Measurements from ENCODE around the gene RHOH. TPM values are rescaled to one million over a fixed set of nuclear protein-coding genes. Genes with fewer than 3 reads are reported as not detected.
"Not testable (repeated sequence)": the region's sequence is repeated elsewhere in the genome, so short reads cannot be mapped to it uniquely, and the experiment has no call there.

The RHOH gene, protein sequence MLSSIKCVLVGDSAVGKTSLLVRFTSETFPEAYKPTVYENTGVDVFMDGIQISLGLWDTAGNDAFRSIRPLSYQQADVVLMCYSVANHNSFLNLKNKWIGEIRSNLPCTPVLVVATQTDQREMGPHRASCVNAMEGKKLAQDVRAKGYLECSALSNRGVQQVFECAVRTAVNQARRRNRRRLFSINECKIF
- total RNA-seq (2014; rRNA removed; shearing (Covaris generic)) = not detected in 2 replicates
- polyA plus RNA-seq (2015; cell fraction: cytosol; rRNA removed) = not detected in 2 replicates
- polyA plus RNA-seq (2015; cell fraction: nucleus; rRNA removed) = not detected in 2 replicates

DNA sequence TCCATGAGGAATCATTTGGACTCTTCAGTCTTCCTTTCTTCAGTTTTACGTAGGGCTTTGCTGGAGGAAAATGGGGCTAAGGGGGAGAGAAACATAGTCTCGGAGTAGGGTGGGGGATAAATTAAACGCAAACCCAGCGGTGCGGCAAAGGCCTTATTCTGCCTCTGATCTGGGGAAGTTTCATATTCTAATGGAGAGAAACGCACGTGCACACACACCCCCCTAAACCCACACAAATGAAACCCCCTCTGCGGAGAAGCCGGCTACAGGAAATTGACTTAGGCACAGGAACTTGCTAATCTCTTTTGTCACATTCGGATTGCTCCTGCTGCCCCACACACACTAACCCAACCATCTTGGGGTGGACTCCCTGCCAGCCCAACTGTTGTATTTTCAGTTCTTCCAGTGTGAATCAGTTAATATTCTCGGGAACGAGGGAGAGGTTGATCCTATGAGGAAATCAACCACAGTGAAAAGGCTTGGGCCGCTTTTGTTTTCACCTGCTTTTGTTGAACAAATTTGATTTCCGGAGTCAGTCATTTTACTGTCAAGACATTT is at the start of gene RHOH:
TSS of gene RHOH (plus strand) at position 308 of the 558 bp plus-strand sequence. CDS start 46,356 bp downstream, outside the sequence.
- in situ Hi-C loops (cut with HindIII; ENCODE audit: low pct_unique_long_range_greater_than_20kb, low sequenced_read_pairs) = no loop called here
- DNase-seq (ENCODE audit: low read depth, low spot score) = no peak

DNA sequence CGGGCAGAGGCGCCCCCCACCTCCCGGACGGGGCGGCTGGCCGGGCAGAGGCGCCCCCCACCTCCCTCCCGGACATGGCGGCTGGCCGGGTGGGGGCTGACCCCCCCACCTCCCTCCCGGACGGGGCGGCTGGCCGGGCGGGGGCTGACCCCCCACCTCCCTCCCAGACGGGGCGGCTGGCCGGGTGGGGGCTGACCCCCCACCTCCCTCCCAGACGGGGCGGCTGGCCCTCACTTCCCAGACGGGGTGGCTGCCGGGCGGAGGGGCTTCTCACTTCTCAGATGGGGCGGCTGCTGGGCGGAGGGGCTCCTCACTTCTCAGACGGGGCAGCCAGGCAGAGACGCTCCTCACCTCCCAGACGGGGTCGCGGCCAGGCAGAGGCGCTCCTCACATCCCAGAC is 49.3 kb upstream of the RHOH start:
- DNase-seq (ENCODE audit: low read depth, low spot score); in situ Hi-C loops (cut with HindIII; ENCODE audit: low pct_unique_long_range_greater_than_20kb, low sequenced_read_pairs): not testable (repeated sequence)

DNA sequence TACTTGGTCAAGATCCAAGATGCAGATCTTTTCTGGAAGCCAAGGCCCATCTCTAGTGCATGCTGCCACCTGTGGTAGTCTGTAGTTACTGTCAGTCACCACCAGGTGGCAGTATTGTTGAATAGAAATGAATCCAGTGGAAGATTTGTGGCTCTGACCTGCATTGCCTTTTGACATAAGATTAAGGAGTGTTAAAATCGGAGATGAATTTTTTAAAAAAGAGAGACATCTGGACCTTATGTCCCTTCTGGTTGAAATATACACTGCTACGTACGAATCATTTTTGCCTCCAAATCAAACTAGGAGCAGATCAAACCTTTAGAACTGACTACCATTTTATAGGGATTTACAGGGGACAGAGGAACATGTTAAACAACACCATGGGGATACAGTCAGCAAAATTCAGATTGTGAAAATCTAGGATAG is 46.9 kb upstream of the RHOH start:
- in situ Hi-C loops (cut with HindIII; ENCODE audit: low pct_unique_long_range_greater_than_20kb, low sequenced_read_pairs) = no loop called here
- peak; percentile 79 for DNase-seq (ENCODE audit: low read depth, low spot score)

DNA sequence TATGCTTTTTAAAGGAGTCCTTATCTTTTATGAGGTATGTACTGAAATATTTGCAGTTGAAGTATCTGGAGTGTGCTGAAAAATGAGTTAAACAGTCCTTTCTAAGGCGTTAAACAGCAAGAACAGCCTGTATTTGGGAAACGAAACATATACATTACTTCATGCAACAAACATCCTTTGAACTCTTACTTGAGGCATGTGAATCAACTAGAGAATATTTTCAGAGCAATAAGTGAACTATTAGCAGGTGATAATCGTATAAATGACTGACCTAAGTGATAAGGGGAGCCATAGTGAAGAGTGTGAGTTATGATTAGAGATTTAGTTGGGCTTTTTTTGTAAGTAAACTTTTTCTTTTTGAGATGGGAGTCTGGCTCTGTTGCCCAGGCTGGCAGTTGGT is 45.9 kb upstream of the RHOH start:
- no peak for DNase-seq (ENCODE audit: low read depth, low spot score)
- in situ Hi-C loops (cut with HindIII; ENCODE audit: low pct_unique_long_range_greater_than_20kb, low sequenced_read_pairs) = no loop called here

DNA sequence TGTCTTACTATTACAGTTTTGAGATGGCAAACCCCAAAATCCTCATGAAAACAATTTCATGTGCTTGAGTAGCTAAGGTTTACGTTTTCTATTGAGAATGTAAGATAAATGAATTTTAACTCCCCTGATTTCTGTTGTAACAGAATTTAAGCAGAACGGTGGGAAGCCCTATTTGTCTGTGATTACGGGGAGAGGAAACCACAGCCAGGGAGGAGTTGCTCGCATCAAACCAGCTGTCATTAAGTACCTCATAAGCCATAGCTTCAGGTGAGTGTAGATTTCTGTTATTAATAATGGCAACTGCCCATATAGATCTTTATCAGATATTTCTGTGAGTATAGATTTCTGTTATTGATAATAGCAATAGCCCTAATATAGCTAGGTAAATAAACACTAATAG is 44.2 kb upstream of the RHOH start:
- DNase-seq (ENCODE audit: low read depth, low spot score) = no peak
- in situ Hi-C loops (cut with HindIII; ENCODE audit: low pct_unique_long_range_greater_than_20kb, low sequenced_read_pairs) = no loop called here

DNA sequence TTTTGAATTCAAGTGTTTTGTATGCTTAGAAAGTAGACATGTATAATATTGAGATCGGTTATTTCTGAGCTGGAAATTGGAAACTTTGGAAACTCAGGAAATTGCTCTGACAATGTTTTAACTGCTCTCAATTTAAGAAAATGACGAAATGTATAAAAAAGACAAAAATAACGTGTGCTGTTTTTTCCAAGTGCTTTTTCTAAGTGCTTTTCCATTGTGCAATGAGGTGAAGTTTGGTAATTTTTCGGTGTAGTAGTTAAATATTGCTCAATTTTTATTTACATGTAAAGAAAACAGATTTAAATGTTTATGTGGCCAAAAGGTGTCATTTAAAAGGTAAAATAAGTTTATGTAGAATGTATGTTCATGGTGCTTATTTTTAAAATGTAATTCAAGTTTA is 39.4 kb upstream of the RHOH start:
- in situ Hi-C loops (cut with HindIII; ENCODE audit: low pct_unique_long_range_greater_than_20kb, low sequenced_read_pairs) = no loop called here
- no peak for DNase-seq (ENCODE audit: low read depth, low spot score)

DNA sequence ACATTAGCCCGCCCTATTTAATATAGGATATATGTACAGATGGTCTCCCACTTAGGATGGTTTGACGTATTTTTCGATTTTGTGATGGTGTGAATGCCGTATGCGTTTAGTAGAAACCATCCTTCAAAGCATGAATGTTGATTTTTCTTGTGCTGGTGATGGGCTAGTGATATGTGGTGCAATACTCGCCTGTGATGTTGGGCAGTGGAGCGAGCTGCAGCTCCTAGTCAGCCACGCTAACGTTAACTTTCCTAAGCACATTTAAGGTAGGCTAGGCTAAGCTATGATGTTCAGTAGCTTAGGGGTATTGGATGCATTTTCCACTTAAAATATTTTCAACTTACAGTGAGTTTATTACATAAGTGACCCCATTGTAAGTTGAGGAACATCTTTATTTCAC is 36.6 kb upstream of the RHOH start:
- in situ Hi-C loops (cut with HindIII; ENCODE audit: low pct_unique_long_range_greater_than_20kb, low sequenced_read_pairs) = no loop called here
- no peak for DNase-seq (ENCODE audit: low read depth, low spot score)

DNA sequence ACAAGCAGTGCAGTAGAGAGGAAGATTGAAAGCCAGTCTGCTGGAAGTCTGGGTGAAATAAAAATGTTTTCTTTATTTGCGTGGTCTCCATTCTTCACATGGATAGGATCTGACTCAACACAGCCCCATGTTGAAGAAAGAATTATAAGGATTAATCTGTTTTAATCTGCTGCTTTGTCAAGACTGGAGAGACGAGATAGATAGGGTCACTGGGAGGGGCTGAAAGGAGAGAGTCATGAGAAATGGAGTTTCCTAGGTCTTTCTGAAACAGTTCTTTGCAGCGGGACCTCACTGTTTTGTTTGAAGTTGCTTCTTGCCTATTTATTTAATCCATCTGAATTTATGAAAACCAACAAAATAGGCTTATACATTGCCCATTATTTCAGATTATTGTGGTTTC is 32.4 kb upstream of the RHOH start:
- in situ Hi-C loops (cut with HindIII; ENCODE audit: low pct_unique_long_range_greater_than_20kb, low sequenced_read_pairs) = no loop called here
- no peak for DNase-seq (ENCODE audit: low read depth, low spot score)

DNA sequence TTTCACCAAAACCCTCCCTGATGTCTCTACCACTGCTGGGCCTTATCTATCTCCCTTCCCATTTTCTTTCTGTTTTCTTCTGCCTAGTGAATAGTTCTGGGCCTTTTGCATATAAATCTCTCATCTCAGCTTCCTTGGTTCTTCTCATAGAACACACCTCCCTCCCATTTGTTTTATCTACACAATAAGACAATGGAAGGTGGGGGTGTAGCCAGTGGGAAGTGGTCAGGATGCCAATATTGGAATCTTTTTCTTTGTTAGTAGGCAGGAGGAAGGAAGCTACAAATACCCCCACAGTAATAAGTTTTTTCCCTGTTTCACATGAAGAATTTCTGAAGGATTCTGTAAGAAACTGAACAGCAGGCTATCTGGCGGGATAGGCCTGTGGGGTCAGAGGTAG is 30.9 kb upstream of the RHOH start:
- in situ Hi-C loops (cut with HindIII; ENCODE audit: low pct_unique_long_range_greater_than_20kb, low sequenced_read_pairs) = no loop called here
- no peak for DNase-seq (ENCODE audit: low read depth, low spot score)

DNA sequence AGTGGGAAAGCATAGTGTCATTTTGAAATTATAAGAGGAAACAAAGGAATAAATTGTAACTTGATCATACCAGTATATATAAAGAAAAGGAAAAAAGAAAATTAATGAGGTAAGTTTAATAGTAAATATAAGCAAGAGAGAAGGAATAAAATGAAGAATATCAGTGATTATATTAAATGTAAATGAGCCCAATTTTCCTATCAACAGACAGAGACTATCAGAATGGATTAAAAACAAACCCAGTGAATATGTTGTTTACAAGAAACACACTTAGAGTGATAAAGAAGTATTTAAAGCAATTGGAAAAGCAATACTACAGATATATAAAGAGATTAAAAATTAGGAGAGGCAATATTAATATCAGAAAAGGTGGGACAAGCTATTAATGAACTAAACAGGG is 28.8 kb upstream of the RHOH start:
- in situ Hi-C loops (cut with HindIII; ENCODE audit: low pct_unique_long_range_greater_than_20kb, low sequenced_read_pairs) = no loop called here
- DNase-seq (ENCODE audit: low read depth, low spot score) = no peak

DNA sequence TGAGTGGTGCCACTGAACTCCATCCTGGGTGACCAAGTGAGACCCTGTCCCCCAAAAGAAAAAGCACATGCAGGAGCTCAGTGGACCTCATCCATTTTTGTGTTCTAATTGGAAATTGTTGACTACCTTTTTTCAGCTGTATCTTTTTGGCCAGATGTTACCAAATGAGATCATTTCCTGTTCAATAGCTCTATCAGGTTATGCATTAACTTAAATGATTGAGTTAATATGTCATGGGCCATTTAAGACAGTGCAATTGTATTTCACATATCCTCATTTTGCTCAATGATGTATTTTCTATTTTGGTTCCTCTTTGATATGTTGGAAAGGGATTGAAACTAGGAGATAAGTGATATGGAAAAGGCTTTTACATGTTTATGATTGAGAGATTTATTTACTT is 26.2 kb upstream of the RHOH start:
- DNase-seq (ENCODE audit: low read depth, low spot score) = no peak
- in situ Hi-C loops (cut with HindIII; ENCODE audit: low pct_unique_long_range_greater_than_20kb, low sequenced_read_pairs) = no loop called here

DNA sequence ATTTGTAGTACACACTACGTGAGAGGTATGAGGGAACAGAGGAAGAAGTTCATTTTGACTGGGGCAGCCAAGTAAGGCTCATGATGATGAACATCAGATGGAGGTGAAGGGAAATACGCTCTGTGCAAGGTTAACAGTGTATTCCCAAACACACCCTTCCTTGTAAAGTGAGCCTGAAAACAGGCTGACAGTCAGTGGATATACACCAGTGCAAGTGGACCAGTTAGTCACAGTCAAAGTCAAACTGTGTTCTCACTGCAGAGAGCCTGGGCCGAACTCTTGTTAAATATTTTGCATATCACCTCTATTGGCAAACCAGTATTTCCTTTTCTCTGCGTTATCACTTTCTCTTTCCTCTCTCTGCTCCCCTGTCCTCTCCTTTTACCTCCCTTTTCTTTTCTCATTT is 23.4 kb upstream of the RHOH start:
- no peak for DNase-seq (ENCODE audit: low read depth, low spot score)
- in situ Hi-C loops (cut with HindIII; ENCODE audit: low pct_unique_long_range_greater_than_20kb, low sequenced_read_pairs) = no loop called here

DNA sequence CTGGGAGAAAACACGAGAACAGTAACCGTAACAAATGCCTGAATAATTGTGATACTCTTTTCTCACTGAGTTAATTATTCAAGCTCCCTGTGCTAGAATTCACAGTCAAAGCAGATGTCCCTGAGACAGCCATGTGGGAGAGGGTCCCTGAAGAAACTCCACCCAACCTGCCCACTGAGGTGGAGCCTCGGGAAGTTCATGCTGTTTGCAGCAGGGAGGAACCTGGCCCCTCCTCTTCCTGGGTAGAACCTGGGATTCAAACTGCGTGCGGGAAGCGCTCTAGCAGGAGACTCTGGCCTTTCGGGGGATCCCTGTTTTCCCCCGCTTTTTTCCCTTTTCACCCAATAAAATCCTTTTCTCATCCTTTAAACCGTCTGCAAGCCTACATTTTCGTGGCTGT is 20.2 kb upstream of the RHOH start:
- in situ Hi-C loops (cut with HindIII; ENCODE audit: low pct_unique_long_range_greater_than_20kb, low sequenced_read_pairs) = no loop called here
- DNase-seq (ENCODE audit: low read depth, low spot score) = no peak

DNA sequence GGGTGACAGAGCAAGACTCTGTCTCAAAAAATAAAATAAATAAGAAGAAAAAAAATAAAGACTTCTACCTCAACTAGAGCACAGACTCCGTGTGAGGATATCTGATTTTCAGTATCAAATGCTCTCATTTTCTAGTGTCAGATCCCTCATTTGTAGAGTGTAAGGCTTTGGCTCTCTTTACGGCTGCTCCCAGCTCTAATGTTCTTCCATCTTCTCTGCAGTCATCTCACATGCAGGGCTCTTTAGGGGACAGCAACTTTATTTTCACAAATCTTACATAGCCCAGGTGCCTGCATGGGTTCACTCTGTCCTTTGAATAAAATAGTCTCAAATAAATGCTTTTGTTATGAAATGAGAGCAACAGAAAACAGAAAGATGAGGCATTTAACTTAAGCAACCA is 19.2 kb upstream of the RHOH start:
- in situ Hi-C loops (cut with HindIII; ENCODE audit: low pct_unique_long_range_greater_than_20kb, low sequenced_read_pairs) = no loop called here
- no peak for DNase-seq (ENCODE audit: low read depth, low spot score)

DNA sequence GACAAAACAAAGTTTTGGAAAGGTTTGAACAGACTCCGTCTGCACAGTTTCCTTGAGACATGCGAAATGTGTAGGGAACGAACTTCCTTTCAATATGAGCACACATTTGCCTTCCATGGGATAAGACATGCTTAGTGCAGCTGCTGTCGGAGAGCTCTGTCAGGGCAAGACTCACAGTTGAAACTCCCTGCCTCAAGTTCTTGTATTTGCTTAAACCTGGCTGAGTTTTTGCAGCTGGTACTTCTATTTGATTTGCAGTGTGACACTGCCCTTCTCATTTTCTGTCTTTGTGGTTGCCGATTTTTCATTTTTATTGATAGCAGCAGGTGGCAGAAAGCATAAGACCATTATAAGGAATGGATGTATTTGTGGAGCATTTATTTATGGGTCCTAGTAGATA is 18.2 kb upstream of the RHOH start:
- DNase-seq (ENCODE audit: low read depth, low spot score) = no peak
- in situ Hi-C loops (cut with HindIII; ENCODE audit: low pct_unique_long_range_greater_than_20kb, low sequenced_read_pairs) = no loop called here

DNA sequence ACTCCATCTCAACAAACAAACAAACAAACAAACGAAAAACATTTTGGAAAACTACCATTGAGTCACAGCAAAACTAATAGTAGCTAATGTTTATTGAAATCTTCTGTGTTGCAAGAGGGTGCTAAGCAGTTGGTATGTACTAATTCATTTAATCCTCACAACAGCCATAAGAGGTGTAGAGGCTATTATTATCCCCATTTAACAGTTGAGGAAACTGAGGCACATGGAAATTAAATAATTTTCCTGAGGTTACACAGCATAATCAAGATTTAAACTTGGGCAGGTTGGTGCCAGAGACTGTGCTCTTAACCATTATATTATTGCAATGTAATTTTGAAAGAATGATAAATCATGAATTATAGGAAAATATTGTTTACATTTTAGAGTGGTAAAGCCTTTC is 17.5 kb upstream of the RHOH start:
- no peak for DNase-seq (ENCODE audit: low read depth, low spot score)
- in situ Hi-C loops (cut with HindIII; ENCODE audit: low pct_unique_long_range_greater_than_20kb, low sequenced_read_pairs) = no loop called here

DNA sequence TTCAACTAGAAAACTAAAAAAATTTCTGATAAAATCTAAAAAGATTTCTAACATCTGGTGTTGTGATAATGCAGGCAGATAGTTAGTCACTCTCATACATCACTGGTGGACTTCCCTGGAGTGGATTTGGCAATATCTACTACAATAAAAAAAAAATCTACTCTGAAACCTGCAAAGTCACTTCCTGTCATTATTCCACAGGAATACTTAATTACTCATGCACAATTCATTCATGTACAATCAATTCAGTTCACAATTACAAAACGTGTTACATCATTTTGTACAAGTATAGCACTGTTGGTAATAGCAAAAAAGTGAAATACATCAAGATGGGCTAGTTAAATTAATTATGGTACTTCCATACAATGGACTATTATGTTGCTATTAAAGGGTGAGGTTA is 16.5 kb upstream of the RHOH start:
- DNase-seq (ENCODE audit: low read depth, low spot score) = no peak
- in situ Hi-C loops (cut with HindIII; ENCODE audit: low pct_unique_long_range_greater_than_20kb, low sequenced_read_pairs) = no loop called here

DNA sequence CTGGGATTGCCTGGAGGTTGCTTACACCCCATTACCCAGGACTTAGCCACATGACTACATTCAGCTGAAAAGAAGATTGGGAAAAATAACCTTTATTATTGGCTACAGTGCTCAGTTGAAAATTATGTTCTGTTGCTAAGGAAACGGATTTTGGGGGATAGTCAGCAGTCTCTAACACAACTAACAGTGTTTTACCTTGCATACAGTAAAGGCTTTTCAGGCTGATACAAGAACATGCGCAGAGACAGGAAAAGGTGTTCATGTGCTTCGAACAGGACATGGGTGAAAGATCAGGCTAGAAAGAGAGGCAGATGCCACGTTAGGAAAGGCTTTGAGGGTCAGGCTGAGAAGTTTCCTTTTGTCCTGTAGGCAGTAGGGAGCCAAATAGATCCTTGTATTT is 14.8 kb upstream of the RHOH start:
- no peak for DNase-seq (ENCODE audit: low read depth, low spot score)

DNA sequence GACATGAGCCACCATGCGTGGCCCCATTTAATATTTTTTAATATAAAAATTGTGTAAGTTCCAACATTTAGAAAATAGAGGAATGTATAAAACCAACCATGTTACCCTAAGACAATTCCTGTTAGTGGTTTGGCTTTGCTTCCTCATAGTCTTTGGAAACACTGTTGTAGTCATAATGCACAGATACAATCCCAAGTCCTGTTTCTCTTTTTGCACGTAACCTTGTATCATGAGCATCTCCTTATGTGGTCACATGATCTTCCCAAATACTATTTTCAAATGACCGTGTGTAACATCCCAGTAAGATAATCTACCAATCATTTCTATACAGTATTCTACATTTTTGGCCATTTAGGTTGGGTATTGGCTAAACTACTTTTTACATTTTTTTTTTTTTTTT is 13.9 kb upstream of the RHOH start:
- in situ Hi-C loops (cut with HindIII; ENCODE audit: low pct_unique_long_range_greater_than_20kb, low sequenced_read_pairs) = no loop called here
- DNase-seq (ENCODE audit: low read depth, low spot score) = no peak

More for the DNA sequence above, 14.8 kb upstream of the RHOH start:
- in situ Hi-C loops (cut with HindIII; ENCODE audit: low pct_unique_long_range_greater_than_20kb, low sequenced_read_pairs) = no loop called here
